OCI-LY3 (cell line): ENCODE measurements around the gene PPP2R2C.

Experiments used
- H2AFZ ChIP-seq: fragments of 200-600, 300-600 bp; shearing (Covaris generic); 2 replicates; pipeline ENCODE4 v1.6.0; 2014; ENCODE audit warnings: antibody characterized with exemption, low read depth, low read length
- H3K27ac ChIP-seq: fragments of 200-600, 300-600 bp; sonication (generic); 2 replicates; pipeline ENCODE4 v1.5.1; 2014; ENCODE audit warnings: mild to moderate bottlenecking, low read length, moderate library complexity, mixed read lengths
- H3K27me3 ChIP-seq: fragments of 200-600, 300-600 bp; sonication (generic); 2 replicates; pipeline ENCODE4 v1.6.1; 2014; ENCODE audit warnings: low read depth, low read length, mixed read lengths
- H3K36me3 ChIP-seq: fragments of 200-600, 300-600 bp; sonication (generic); replicated peaks from 2 replicates; pipeline ENCODE3; 2014; ENCODE audit warnings: low read depth, low read length, mixed read lengths
- H3K4me1 ChIP-seq: fragments of 300-600, 200-600 bp; sonication (generic); 2 replicates; pipeline ENCODE4 v1.6.1; 2014; ENCODE audit warnings: low read length, mixed read lengths
- H3K4me2 ChIP-seq: fragments of 200-600, 300-600 bp; sonication (generic); 2 replicates; pipeline ENCODE4 v1.6.1; 2014; ENCODE audit warnings: low read length, mixed read lengths
- H3K4me3 ChIP-seq: fragments of 300-600, 200-600 bp; sonication (generic); 2 replicates; pipeline ENCODE4 v1.5.1; 2014; ENCODE audit warnings: antibody characterized with exemption, mild to moderate bottlenecking, low read length, moderate library complexity
- H3K79me2 ChIP-seq: fragments of 300-600, 200-600 bp; shearing (Covaris generic); 2 replicates; pipeline ENCODE4 v1.6.1; 2014; ENCODE audit warnings: mild to moderate bottlenecking, low read length, mixed read lengths
- H3K9ac ChIP-seq: fragments of 300-600, 200-600 bp; shearing (Covaris generic); 2 replicates; pipeline ENCODE4 v1.6.0; 2014; ENCODE audit warnings: mild to moderate bottlenecking, low read length, moderate library complexity
- H3K9me3 ChIP-seq: fragments of 200-600, 300-600 bp; shearing (Covaris generic); 2 replicates; pipeline ENCODE4 v1.6.1; 2014; ENCODE audit warnings: low read length, mixed read lengths; ENCODE audit not compliant: insufficient read depth
- H4K20me1 ChIP-seq: fragments of 200-600, 300-600 bp; sonication (generic); 2 replicates; pipeline ENCODE4 v1.6.1; 2016; ENCODE audit warnings: low read length, mixed read lengths; ENCODE audit not compliant: insufficient read depth
- CTCF ChIP-seq: fragments of 200-600, 300-600 bp; sonication (generic); IDR thresholded peaks from 2 replicates; pipeline ENCODE4 v1.5.1; 2014; ENCODE audit warnings: antibody characterized with exemption, low read length, low read depth
- EZH2phosphoT487 ChIP-seq: fragments of 200-600 bp; shearing (Covaris generic); IDR thresholded peaks from 2 replicates; pipeline ENCODE4 v1.6.1; 2018; ENCODE audit warnings: antibody characterized with exemption, mixed run types, low read depth

PPP2R2C gene

GRCh38 chr4:6318206-6318605, 154.2 kb downstream of the PPP2R2C start:
- TF ChIP-seq EZH2phosphoT487: no peak
- no peak for TF ChIP-seq CTCF
- peaks cover 8% of the 10 kb centered on the region; the same call in 1 of the 2 replicates for H3K27me3 ChIP-seq
- H3K4me2 ChIP-seq: no peak overlapping the region
- no peaks in the 10 kb centered on the region for H3K9me3 ChIP-seq
- no peaks in the 10 kb centered on the region for H3K79me2 ChIP-seq
- H3K36me3 ChIP-seq: no peaks in the 10 kb centered on the region
- H3K27ac ChIP-seq: no peak overlapping the region
- H3K9ac ChIP-seq: no peak overlapping the region
- no peaks in the 10 kb centered on the region for H3K4me1 ChIP-seq
- no peak overlapping the region for H2AFZ ChIP-seq
- no peak overlapping the region for H3K4me3 ChIP-seq
- no peaks in the 10 kb centered on the region for H4K20me1 ChIP-seq

GRCh38 chr4:6316461-6317003, 155.9 kb downstream of the PPP2R2C start:
- H3K4me1 ChIP-seq: no peaks in the 10 kb centered on the region
- H3K9me3 ChIP-seq: no peaks in the 10 kb centered on the region
- no peaks in the 10 kb centered on the region for H3K79me2 ChIP-seq
- H2AFZ ChIP-seq: no peak overlapping the region
- TF ChIP-seq EZH2phosphoT487 (no peak), CTCF (no peak)
- H3K36me3 ChIP-seq: no peaks in the 10 kb centered on the region
- no peak overlapping the region for H3K9ac ChIP-seq
- H4K20me1 ChIP-seq: no peaks in the 10 kb centered on the region
- H3K27ac ChIP-seq: no peak overlapping the region
- H3K4me3 ChIP-seq: no peak overlapping the region
- no peak overlapping the region for H3K4me2 ChIP-seq
- peaks cover 8% of the 10 kb centered on the region; the same call in 1 of the 2 replicates for H3K27me3 ChIP-seq

GRCh38 chr4:6313216-6313615, 159.2 kb downstream of the PPP2R2C start:
- Histone ChIP-seq H2AFZ (no peak overlapping the region), H3K9me3 (no peaks in the 10 kb centered on the region), H3K27me3 (no peaks in the 10 kb centered on the region), H3K9ac (no peak overlapping the region), H3K4me2 (no peak overlapping the region), H3K27ac (no peak overlapping the region), H3K36me3 (no peaks in the 10 kb centered on the region), H3K79me2 (no peaks in the 10 kb centered on the region), H3K4me3 (no peak overlapping the region), H3K4me1 (no peaks in the 10 kb centered on the region), H4K20me1 (no peaks in the 10 kb centered on the region)
- TF ChIP-seq CTCF (no peak), EZH2phosphoT487 (no peak)

- Histone ChIP-seq H3K4me2 (no peak overlapping the region), H3K9ac (no peak overlapping the region)
Observed at GRCh38 chr4:6309777-6310176, 162.6 kb downstream of the PPP2R2C start.

More at GRCh38 chr4:6309777-6310176, 162.6 kb downstream of the PPP2R2C start:
- no peaks in the 10 kb centered on the region for H3K27me3 ChIP-seq
- H3K4me1 ChIP-seq: no peaks in the 10 kb centered on the region
- H4K20me1 ChIP-seq: no peaks in the 10 kb centered on the region
- no peak for TF ChIP-seq EZH2phosphoT487
- no peak for TF ChIP-seq CTCF
- H3K79me2 ChIP-seq: no peaks in the 10 kb centered on the region
- H3K27ac ChIP-seq: no peak overlapping the region
- no peak overlapping the region for H3K4me3 ChIP-seq
- no peaks in the 10 kb centered on the region for H3K36me3 ChIP-seq
- H2AFZ ChIP-seq: no peak overlapping the region
- H3K9me3 ChIP-seq: no peaks in the 10 kb centered on the region
